ENCODE results near the gene SYT8. TPM values are rescaled to one million over a fixed set of nuclear protein-coding genes. Genes with fewer than 3 reads are reported as not detected.
"Not testable (repeated sequence)": the region's sequence is repeated elsewhere in the genome, so short reads cannot be mapped to it uniquely, and the experiment has no call there.

Gene SYT8
- total RNA-seq, 4 donors from 2014 or later: not detected

GRCh38 chr11:1812274-1812673 lies 22.5 kb upstream of the SYT8 start:
- intact Hi-C loops (cut with DNase I): no loop called here
- H3K9me3 ChIP-seq: peaks cover 0 to 5% (median 2%) of the 10 kb centered on the region in 4 donors
- DNase-seq (ENCODE audit: extremely low spot score): no peak
- 80% methylated on average over 5 of the region's 5 CpGs for WGBS
- H3K4me3 ChIP-seq: no peak overlapping the region
- peaks cover 0 to 43% (median 0%) of the 10 kb centered on the region in 4 donors for H3K27me3 ChIP-seq
- no peak overlapping the region for H3K27ac ChIP-seq (replicated peaks in 1 of 4)
- H3K4me1 ChIP-seq: no peaks in the 10 kb centered on the region
- H3K36me3 ChIP-seq: no peaks in the 10 kb centered on the region
- TF ChIP-seq EP300 (IDR thresholded peaks at IDR 0.05) (no peak), POLR2AphosphoS5 (IDR thresholded peaks at IDR 0.05) (no peak), CTCF (IDR thresholded peaks at IDR 0.05) (no peak), POLR2A (IDR thresholded peaks at IDR 0.05; ENCODE audit: low read depth) (no peak)

GRCh38 chr11:1812801-1813200 lies 22.0 kb upstream of the SYT8 start:
- no peak for DNase-seq (ENCODE audit: extremely low spot score)
- no peak overlapping the region for H3K27ac ChIP-seq (replicated peaks in 1 of 4)
- H3K9me3 ChIP-seq: peaks cover 0 to 7% (median 3%) of the 10 kb centered on the region in 4 donors
- no peak for TF ChIP-seq POLR2AphosphoS5 (IDR thresholded peaks at IDR 0.05)
- no peak for TF ChIP-seq POLR2A (IDR thresholded peaks at IDR 0.05; ENCODE audit: low read depth)
- no peak for TF ChIP-seq CTCF (IDR thresholded peaks at IDR 0.05)
- no peak for TF ChIP-seq EP300 (IDR thresholded peaks at IDR 0.05)
- no peaks in the 10 kb centered on the region for H3K4me1 ChIP-seq
- no peak overlapping the region for H3K4me3 ChIP-seq
- WGBS: 88% methylated on average over 15 of the region's 15 CpGs
- H3K36me3 ChIP-seq: no peaks in the 10 kb centered on the region
- peaks cover 0 to 38% (median 0%) of the 10 kb centered on the region in 4 donors for H3K27me3 ChIP-seq
- intact Hi-C loops (cut with DNase I): no loop called here

- H3K4me3 ChIP-seq; intact Hi-C loops (cut with DNase I): not testable (repeated sequence)
- H3K27me3 ChIP-seq: peaks cover 0 to 38% (median 0%) of the 10 kb centered on the region in 4 donors
Measured at GRCh38 chr11:1813356-1813755, 21.4 kb upstream of the SYT8 start.

GRCh38 chr11:1814691-1815090 lies 20.1 kb upstream of the SYT8 start:
- TF ChIP-seq POLR2A (IDR thresholded peaks at IDR 0.05; ENCODE audit: low read depth) (no peak), EP300 (IDR thresholded peaks at IDR 0.05) (no peak), CTCF (IDR thresholded peaks at IDR 0.05) (no peak), POLR2AphosphoS5 (IDR thresholded peaks at IDR 0.05) (no peak)
- no peaks in the 10 kb centered on the region for H3K36me3 ChIP-seq
- no peaks in the 10 kb centered on the region for H3K4me1 ChIP-seq
- no peak overlapping the region for H3K27ac ChIP-seq (replicated peaks in 1 of 4)
- peaks cover 0 to 25% (median 16%) of the 10 kb centered on the region in 4 donors for H3K9me3 ChIP-seq
- H3K4me3 ChIP-seq: no peak overlapping the region
- WGBS: 83% methylated on average over 7 of the region's 10 CpGs
- peaks cover 0 to 46% (median 0%) of the 10 kb centered on the region in 4 donors for H3K27me3 ChIP-seq
- DNase-seq (ENCODE audit: extremely low spot score): no peak
- intact Hi-C loops (cut with DNase I): no loop called here

More at GRCh38 chr11:1813356-1813755, 21.4 kb upstream of the SYT8 start:
- DNase-seq (ENCODE audit: extremely low spot score); H3K36me3 ChIP-seq; H3K27ac ChIP-seq (replicated peaks in 1 of 4); H3K4me1 ChIP-seq: not testable (repeated sequence)
- H3K9me3 ChIP-seq: peaks cover 0 to 12% (median 6%) of the 10 kb centered on the region in 4 donors
- WGBS: 87% methylated on average over 9 of the region's 9 CpGs

GRCh38 chr11:1815311-1815710 lies 19.5 kb upstream of the SYT8 start:
- Histone ChIP-seq H3K27me3 (peaks cover 0 to 50% (median 0%) of the 10 kb centered on the region in 4 donors), H3K4me3 (no peak overlapping the region), H3K36me3 (no peaks in the 10 kb centered on the region), H3K27ac (replicated peaks in 1 of 4) (no peak overlapping the region), H3K9me3 (peaks cover 0 to 30% (median 16%) of the 10 kb centered on the region in 4 donors), H3K4me1 (no peaks in the 10 kb centered on the region)
- DNase-seq (ENCODE audit: extremely low spot score): no peak
- TF ChIP-seq POLR2AphosphoS5 (IDR thresholded peaks at IDR 0.05) (no peak), EP300 (IDR thresholded peaks at IDR 0.05) (no peak), POLR2A (IDR thresholded peaks at IDR 0.05; ENCODE audit: low read depth) (no peak), CTCF (IDR thresholded peaks at IDR 0.05) (no peak)
- 83% methylated on average over 7 of the region's 8 CpGs for WGBS
- intact Hi-C loops (cut with DNase I): no loop called here
